Measurements from ENCODE around the gene ARFGAP1.
"Not testable (repeated sequence)": the region's sequence is repeated elsewhere in the genome, so short reads cannot be mapped to it uniquely, and the experiment has no call there.

Gene ARFGAP1

GRCh38 chr20:63303095-63303666, 30.6 kb downstream of the ARFGAP1 start:
- H3K4me3 ChIP-seq (ENCODE audit: low read depth, low read length): no peak overlapping the region
- in situ Hi-C loops (cut with HindIII; ENCODE audit: low sequenced_read_pairs): no loop called here
- DNase-seq (ENCODE audit: low read depth): no peak
- TF ChIP-seq, protein P1, sequence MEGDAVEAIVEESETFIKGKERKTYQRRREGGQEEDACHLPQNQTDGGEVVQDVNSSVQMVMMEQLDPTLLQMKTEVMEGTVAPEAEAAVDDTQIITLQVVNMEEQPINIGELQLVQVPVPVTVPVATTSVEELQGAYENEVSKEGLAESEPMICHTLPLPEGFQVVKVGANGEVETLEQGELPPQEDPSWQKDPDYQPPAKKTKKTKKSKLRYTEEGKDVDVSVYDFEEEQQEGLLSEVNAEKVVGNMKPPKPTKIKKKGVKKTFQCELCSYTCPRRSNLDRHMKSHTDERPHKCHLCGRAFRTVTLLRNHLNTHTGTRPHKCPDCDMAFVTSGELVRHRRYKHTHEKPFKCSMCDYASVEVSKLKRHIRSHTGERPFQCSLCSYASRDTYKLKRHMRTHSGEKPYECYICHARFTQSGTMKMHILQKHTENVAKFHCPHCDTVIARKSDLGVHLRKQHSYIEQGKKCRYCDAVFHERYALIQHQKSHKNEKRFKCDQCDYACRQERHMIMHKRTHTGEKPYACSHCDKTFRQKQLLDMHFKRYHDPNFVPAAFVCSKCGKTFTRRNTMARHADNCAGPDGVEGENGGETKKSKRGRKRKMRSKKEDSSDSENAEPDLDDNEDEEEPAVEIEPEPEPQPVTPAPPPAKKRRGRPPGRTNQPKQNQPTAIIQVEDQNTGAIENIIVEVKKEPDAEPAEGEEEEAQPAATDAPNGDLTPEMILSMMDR (IDR thresholded peaks at IDR 0.05; ENCODE audit: low read depth, low read length, missing control alignments): no peak

- TF ChIP-seq, protein P1 (IDR thresholded peaks at IDR 0.05; ENCODE audit: low read depth, low read length, missing control alignments): no peak
- no peak for DNase-seq (ENCODE audit: low read depth)
- in situ Hi-C loops (cut with HindIII; ENCODE audit: low sequenced_read_pairs): no loop called here
Measured at GRCh38 chr20:63305393-63305792, 32.8 kb downstream of the ARFGAP1 start.

DNA sequence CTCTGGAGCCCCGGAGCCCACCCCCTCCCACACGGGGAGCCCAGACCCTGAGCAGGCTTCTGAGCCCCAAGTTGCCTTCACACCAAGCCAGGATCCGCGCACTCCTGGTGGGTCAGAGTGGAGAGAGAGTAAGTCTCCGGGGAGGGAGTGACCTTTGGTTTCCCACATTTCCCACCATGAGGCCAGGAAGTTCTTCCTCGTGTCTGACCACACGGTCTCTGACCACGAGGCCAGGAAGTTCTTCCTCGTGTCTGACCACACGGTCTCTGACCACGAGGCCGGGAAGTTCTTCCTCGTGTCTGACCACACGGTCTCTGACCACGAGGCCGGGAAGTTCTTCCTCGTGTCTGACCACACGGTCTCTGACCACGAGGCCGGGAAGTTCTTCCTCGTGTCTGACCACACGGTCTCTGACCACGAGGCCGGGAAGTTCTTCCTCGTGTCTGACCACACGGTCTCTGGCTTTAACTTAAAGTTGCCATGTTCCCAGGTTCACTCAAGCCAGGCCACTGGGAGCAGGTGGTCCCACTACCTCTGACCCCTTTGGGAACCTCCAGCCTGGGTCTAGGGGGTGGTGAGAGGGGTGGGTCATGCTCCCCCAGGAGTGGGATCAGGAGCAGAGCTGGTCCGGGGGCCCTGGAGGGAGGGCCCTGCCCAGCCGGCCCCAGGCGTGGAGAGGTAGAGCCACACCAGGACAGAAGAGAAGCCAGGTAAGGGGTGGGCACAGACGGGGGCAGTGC, 33.5 kb downstream of the ARFGAP1 start:
- H3K4me3 ChIP-seq (ENCODE audit: low read depth, low read length); in situ Hi-C loops (cut with HindIII; ENCODE audit: low sequenced_read_pairs); DNase-seq (ENCODE audit: low read depth): not testable (repeated sequence)

More at GRCh38 chr20:63305393-63305792, 32.8 kb downstream of the ARFGAP1 start:
- H3K4me3 ChIP-seq (ENCODE audit: low read depth, low read length): no peak overlapping the region

DNA sequence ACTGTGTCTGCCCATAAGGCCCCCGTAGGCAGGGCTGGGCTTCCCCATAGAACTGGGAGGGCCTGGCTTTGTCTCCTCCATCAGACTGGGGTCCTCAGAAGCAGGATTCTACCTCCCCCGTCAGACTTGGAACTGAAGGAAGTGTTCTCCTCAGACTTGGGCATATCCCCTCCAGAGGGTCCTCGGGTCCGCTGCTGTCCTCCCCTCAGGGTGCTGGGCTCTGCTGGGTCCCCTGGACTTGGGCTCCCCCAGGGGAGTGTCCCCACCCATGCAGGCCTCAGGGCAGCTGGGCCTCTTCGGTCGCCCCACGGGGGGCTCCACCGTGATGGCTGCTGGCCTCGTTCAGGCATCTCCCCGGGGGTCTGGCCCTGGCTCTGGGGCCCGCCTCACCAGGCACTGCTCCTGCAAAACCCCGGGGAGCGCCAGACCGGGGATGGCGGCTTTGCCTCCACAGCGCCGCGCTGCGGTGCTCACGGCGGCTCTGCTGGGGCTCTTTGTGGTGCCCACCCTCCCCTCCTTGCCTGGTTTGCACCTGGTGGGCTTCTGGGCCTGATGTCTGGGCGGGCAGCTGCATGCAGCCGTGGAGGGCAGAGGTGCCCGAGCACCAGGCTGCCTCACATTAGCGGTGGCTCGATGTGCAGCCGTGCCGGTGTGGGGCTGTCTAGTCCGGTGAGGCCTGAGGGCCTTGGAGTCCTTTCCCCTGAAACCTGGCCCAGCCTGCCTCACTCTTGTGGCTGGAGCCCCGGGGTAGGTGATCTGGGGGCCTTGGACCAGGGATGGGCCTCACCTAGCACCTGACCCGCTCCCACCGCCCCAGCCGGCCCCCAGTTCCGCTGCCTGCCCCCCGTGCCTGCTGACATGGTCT, 34.3 kb downstream of the ARFGAP1 start:
- TF ChIP-seq, protein P1 (IDR thresholded peaks at IDR 0.05; ENCODE audit: low read depth, low read length, missing control alignments): no peak
- in situ Hi-C loops (cut with HindIII; ENCODE audit: low sequenced_read_pairs): no loop called here
- no peak for DNase-seq (ENCODE audit: low read depth)
- no peak overlapping the region for H3K4me3 ChIP-seq (ENCODE audit: low read depth, low read length)

DNA sequence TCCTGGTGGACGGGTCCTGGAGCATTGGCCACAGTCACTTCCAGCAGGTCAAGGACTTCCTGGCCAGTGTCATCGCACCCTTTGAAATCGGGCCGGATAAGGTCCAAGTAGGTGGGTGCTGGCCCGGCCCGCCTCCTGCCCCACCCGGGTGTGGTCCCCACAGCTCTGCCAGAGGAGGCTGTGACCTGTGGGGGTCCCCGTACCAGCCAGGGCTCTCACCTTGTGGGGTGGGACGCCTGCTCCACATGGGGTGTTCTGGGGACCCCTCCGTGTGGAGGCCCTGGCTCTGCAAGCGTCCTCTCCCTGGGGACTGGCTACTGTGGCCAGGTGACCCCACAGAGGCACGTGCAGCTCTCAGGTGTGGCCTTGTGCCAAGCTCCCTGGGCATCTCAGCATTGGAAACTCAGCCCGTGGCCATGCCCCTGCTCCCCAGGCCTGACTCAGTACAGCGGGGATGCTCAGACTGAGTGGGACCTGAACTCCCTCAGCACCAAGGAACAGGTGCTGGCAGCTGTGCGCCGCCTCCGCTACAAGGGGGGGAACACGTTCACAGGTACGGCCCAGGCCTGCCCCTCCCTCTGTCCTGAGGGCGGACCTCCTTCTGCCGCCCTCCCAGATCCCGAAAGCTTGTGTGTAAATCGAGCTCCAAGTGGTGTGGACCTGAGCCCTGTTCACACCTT, 35.1 kb downstream of the ARFGAP1 start:
- in situ Hi-C loops (cut with HindIII; ENCODE audit: low sequenced_read_pairs): no loop called here
- TF ChIP-seq, protein P1 (IDR thresholded peaks at IDR 0.05; ENCODE audit: low read depth, low read length, missing control alignments): no peak

GRCh38 chr20:63308218-63308911, 35.8 kb downstream of the ARFGAP1 start:
- DNase-seq (ENCODE audit: low read depth): no peak
- in situ Hi-C loops (cut with HindIII; ENCODE audit: low sequenced_read_pairs): no loop called here

More for the DNA sequence above, 35.1 kb downstream of the ARFGAP1 start:
- DNase-seq (ENCODE audit: low read depth): no peak
- H3K4me3 ChIP-seq (ENCODE audit: low read depth, low read length): no peak overlapping the region

More at GRCh38 chr20:63308218-63308911, 35.8 kb downstream of the ARFGAP1 start:
- no peak overlapping the region for H3K4me3 ChIP-seq (ENCODE audit: low read depth, low read length)
- TF ChIP-seq, protein P1 (IDR thresholded peaks at IDR 0.05; ENCODE audit: low read depth, low read length, missing control alignments): no peak
